HepG2 (cell line): ENCODE results near the gene CAND1. TPM values are rescaled to one million over a fixed set of nuclear protein-coding genes. Genes with fewer than 3 reads are reported as not detected.

ENCODE experiments used
- BCLAF1 ChIP-seq: fragments of 450-650 bp; IDR thresholded peaks from 2 replicates; pipeline ENCODE4 v1.6.1; 2017; ENCODE audit warnings: mild to moderate bottlenecking
- BHLHE40 ChIP-seq: IDR thresholded peaks from 2 replicates; pipeline ENCODE4 v1.6.1; 2011; ENCODE audit warnings: low read length, improper control_type of control experiment
- FOXA3 ChIP-seq: IDR thresholded peaks from 2 replicates; pipeline ENCODE4 v1.6.1; 2016; ENCODE audit warnings: missing genetic modification reagents, missing compliant biosample characterization
- FOXP1 ChIP-seq, 2 experiments: fragments of 450-650 bp in 1 of 2; IDR thresholded peaks; 2 replicates each; pipeline ENCODE4 v1.6.1; 2017 to 2018; ENCODE audit warnings: antibody characterized with exemption in 1 of 2
- HDAC6 ChIP-seq: fragments of 200-600 bp; sonication (generic); IDR thresholded peaks from 2 replicates; pipeline ENCODE4 v1.7.0; 2017; ENCODE audit warnings: mild to moderate bottlenecking, antibody characterized with exemption, low read length, low read depth
- HOXA5 ChIP-seq: sonication (generic); formaldehyde crosslinking; IDR thresholded peaks from 2 replicates; pipeline ENCODE4 v1.4.0; 2020; ENCODE audit warnings: missing genetic modification reagents
- HOXA9 ChIP-seq: sonication (generic); formaldehyde crosslinking; IDR thresholded peaks from 2 replicates; pipeline ENCODE4 v1.8.1; 2022; ENCODE audit warnings: missing genetic modification reagents, mild to moderate bottlenecking, moderate library complexity, borderline replicate concordance
- HOXD1 ChIP-seq: sonication (generic); formaldehyde crosslinking; IDR thresholded peaks from 2 replicates; pipeline ENCODE4 v1.5.0; 2020; ENCODE audit warnings: missing genetic modification reagents
- MAFF ChIP-seq: IDR thresholded peaks from 2 replicates; pipeline ENCODE4 v1.6.1; 2011; ENCODE audit warnings: low read depth, low read length, improper control_type of control experiment
- NFYC ChIP-seq: IDR thresholded peaks from 2 replicates; pipeline ENCODE4 v1.6.1; 2016; ENCODE audit warnings: missing genetic modification reagents, missing compliant biosample characterization
- NR2F6 ChIP-seq, 2 experiments: IDR thresholded peaks; 2 replicates each; pipeline ENCODE4 v1.6.1; 2016; ENCODE audit warnings: antibody characterized with exemption in 1 of 2, mild to moderate bottlenecking in 1 of 2
- PHF8 ChIP-seq: sonication (generic); formaldehyde crosslinking; IDR thresholded peaks from 2 replicates; pipeline ENCODE4 v1.5.0; 2020; ENCODE audit warnings: missing genetic modification reagents
- PPARG ChIP-seq: conservative IDR thresholded peaks from 2 replicates; pipeline ENCODE4 v1.6.1; 2016; ENCODE audit warnings: missing biosample characterization, missing genetic modification reagents
- REST ChIP-seq, 2 experiments: IDR thresholded peaks; 2 replicates each; pipeline ENCODE4 v1.6.1; 2011 to 2012; ENCODE audit warnings: low read length in 2 of 2, borderline replicate concordance in 1 of 2, low read depth in 1 of 2, mild to moderate bottlenecking in 1 of 2, moderate library complexity in 1 of 2
- SMC3 ChIP-seq: IDR thresholded peaks from 2 replicates; pipeline ENCODE4 v1.6.1; 2011; ENCODE audit warnings: low read length, improper control_type of control experiment
- SP5 ChIP-seq: IDR thresholded peaks from 2 replicates; pipeline ENCODE4 v1.6.1; 2016; ENCODE audit warnings: low read depth, borderline replicate concordance
- SRF ChIP-seq: IDR thresholded peaks from 2 replicates; pipeline ENCODE4 v1.6.1; 2011; ENCODE audit warnings: mild to moderate bottlenecking, low read depth, low read length, moderate library complexity
- STAT5B ChIP-seq: sonication (generic); formaldehyde crosslinking; IDR thresholded peaks from 2 replicates; pipeline ENCODE4 v1.4.0; 2020; ENCODE audit warnings: missing genetic modification reagents
- ZNF468 ChIP-seq: sonication (generic); formaldehyde crosslinking; IDR thresholded peaks from 2 replicates; pipeline ENCODE4 v1.8.0; 2022; ENCODE audit warnings: mild to moderate bottlenecking, moderate library complexity, missing genetic modification reagents
- ZNF512B ChIP-seq: sonication (generic); formaldehyde crosslinking; IDR thresholded peaks from 2 replicates; pipeline ENCODE4 v1.5.1; 2020; ENCODE audit warnings: missing genetic modification reagents, mild to moderate bottlenecking, borderline replicate concordance
- ZNF607 ChIP-seq: sonication (generic); formaldehyde crosslinking; IDR thresholded peaks from 2 replicates; pipeline ENCODE4 v1.5.1; 2020; ENCODE audit warnings: missing genetic modification reagents, mild to moderate bottlenecking, borderline replicate concordance
- ZNF746 ChIP-seq: sonication (generic); formaldehyde crosslinking; IDR thresholded peaks from 2 replicates; pipeline ENCODE4 v1.8.0; 2022; ENCODE audit warnings: mild to moderate bottlenecking, missing genetic modification reagents
- ZSCAN20 ChIP-seq: sonication (generic); formaldehyde crosslinking; IDR thresholded peaks from 2 replicates; pipeline ENCODE4 v1.4.0; 2020; ENCODE audit warnings: missing genetic modification reagents, mild to moderate bottlenecking, borderline replicate concordance
- polyA plus RNA-seq, 8 experiments: library from polyadenylated mRNA; depleted of rRNA in 3 of 8; stranded (reverse) in 7 of 8; unstranded in 1 of 8; fragments of >200 nt; fragmentation: Illumina TruSeq in 4 of 8; extraction: Trizol in 4 of 8; gene quantifications; 2 replicates each; pipeline versions ENCODE4 v1.2.1 to v1.2.3, GENCODE V29; 2011 to 2016; ENCODE audit warnings: low read depth in 4 of 8, missing spikeins in 1 of 8, mixed read lengths in 1 of 8; ENCODE audit not compliant: insufficient read depth in 1 of 8
- total RNA-seq, 5 experiments: library from RNA; depleted of rRNA; stranded (reverse); fragments of >200 nt; fragmentation: Illumina TruSeq; extraction: Trizol; gene quantifications; 2 replicates each; pipeline ENCODE4 v1.2.3, GENCODE V29; 2016; ENCODE audit warnings: low read depth in 1 of 5

CAND1 gene
- total and polyA plus RNA-seq, 2 of the 13 experiments (the other 11 are each of a cell fraction or from before 2014, with no cell fraction given): 56.2 to 138 TPM

GRCh38 chr12:67268335-67268895 lies 743 bp upstream of the CAND1 start (continued):
- TF ChIP-seq BCLAF1 (no peak), ZNF468 (CRISPR knock-in tag) (no peak), HDAC6 (no peak), ZSCAN20 (CRISPR knock-in tag) (no peak), NFYC (CRISPR knock-in tag) (peak; percentile 87), ZNF607 (CRISPR knock-in tag) (no peak), HOXA9 (CRISPR knock-in tag) (no peak), BHLHE40 (no peak), SP5 (no peak), HOXA5 (CRISPR knock-in tag) (peak; percentile 26; the same call in 1 of the 2 replicates), ZNF512B (no peak), FOXP1 (IDR thresholded peaks at IDR 0.05) (no peak), FOXP1 (CRISPR knock-in tag; IDR thresholded peaks at IDR 0.05) (no peak), SRF (no peak), SMC3 (no peak), HOXD1 (CRISPR knock-in tag) (no peak), STAT5B (CRISPR knock-in tag) (no peak), MAFF (no peak), FOXA3 (0 out of 2 replicates have a peak, but pooled peaks have one; percentile 24), REST (IDR thresholded peaks at IDR 0.05; ENCODE audit: borderline replicate concordance in 1 of 2, low read depth in 1 of 2, low read length in 2 of 2) (no peak), PPARG (CRISPR knock-in tag) (no peak), PHF8 (CRISPR knock-in tag) (peak; percentile 16), NR2F6 (IDR thresholded peaks at IDR 0.05) (no peak), NR2F6 (CRISPR knock-in tag; IDR thresholded peaks at IDR 0.05) (no peak), ZNF746 (CRISPR knock-in tag) (peak; percentile 38; the same call in 1 of the 2 replicates)
